Ovary (tissue), 9 donors: ENCODE data around the gene GPRIN2. TPM values are rescaled to one million over a fixed set of nuclear protein-coding genes. Genes with fewer than 3 reads are reported as not detected.

Source experiments
- DNase-seq, 5 donors: peaks; one replicate each; pipeline ENCODE4 v3.0.0-alpha.2; 2019 to 2020
- H3K27ac ChIP-seq, 2 donors: fragments of 200-600 bp; one replicate each; pipeline versions ENCODE4 v1.5.1 to v1.8.0; 2019 to 2022
- H3K27me3 ChIP-seq: fragments of 200-600 bp; one replicate; pipeline ENCODE4 v1.8.0; 2022
- H3K36me3 ChIP-seq: fragments of 200-600 bp; sonication (generic); one replicate; pipeline ENCODE4 v1.5.1; 2019
- H3K4me1 ChIP-seq: one replicate; pipeline ENCODE4 v1.8.1; 2013; ENCODE audit warnings: mild to moderate bottlenecking, moderate library complexity; ENCODE audit not compliant: insufficient read depth
- H3K4me3 ChIP-seq: fragments of 200-600 bp; sonication (generic); one replicate; pipeline ENCODE4 v1.5.1; 2017
- H3K9me3 ChIP-seq, 2 donors: fragments of 200-600 bp in 1 of 2; sonication (generic) in 1 of 2; one replicate each; pipeline versions ENCODE4 v1.5.1 to v1.8.1; 2013 to 2019; ENCODE audit warnings: mild to moderate bottlenecking in 1 of 2, moderate library complexity in 1 of 2
- EP300 ChIP-seq: sonication (generic); formaldehyde crosslinking; IDR thresholded peaks from one replicate; pipeline ENCODE4 v1.6.1; 2017; ENCODE audit warnings: antibody characterized with exemption
- POLR2A ChIP-seq: fragments of 450-650 bp; IDR thresholded peaks from one replicate; pipeline ENCODE4 v1.6.1; 2017; ENCODE audit warnings: antibody characterized with exemption, mild to moderate bottlenecking, moderate library complexity
- WGBS, 3 donors: extraction: QIAGEN DNeasy Blood & Tissue Kit in 1 of 3; methylation state at CpG; one replicate each; pipeline versions ENCODE4 v1.1.5 to v1.1.7; 2013 to 2017; 5-methylcytosine and 5-hydroxymethylcytosine counted together
- intact Hi-C, 4 donors: fragments of 100-400 bp; cut with DNase I; formaldehyde crosslinking; loops; one replicate each; pipeline versions ENCODE4 v1.11.0 to v1.15.1; 2022 to 2023
- polyA plus RNA-seq, 2 donors: library from polyadenylated mRNA; stranded (reverse); fragments of 200-250 nt in 1 of 2; fragments of 350-450 nt in 1 of 2; fragmentation: Illumina TruSeq in 1 of 2; extraction: RNeasy Lipid Tissue Mini Kit (QIAGEN cat#74804) in 1 of 2; gene quantifications; one replicate each; pipeline ENCODE4 v1.2.3, GENCODE V29; 2013 to 2014
- total RNA-seq, 7 donors: library from RNA; depleted of rRNA in 2 of 7; stranded (reverse); fragments of >200 nt in 2 of 7; fragmentation: NEBNext Ultra II Directional in 3 of 7; extraction: Animal tissue kit (Norgen Biotek cat#: 25700) in 3 of 7; gene quantifications; one replicate each; pipeline versions ENCODE4 v1.1.0 to v1.2.4, GENCODE V29; 2016 to 2023
- TF ChIP-seq, protein P1 (sequence below), 3 donors: fragments of 450-650 bp in 2 of 3; fragments of 200-600 bp in 1 of 3; IDR thresholded peaks; one replicate each; pipeline versions ENCODE4 v1.5.1 to v1.8.0; 2016 to 2022; ENCODE audit warnings: antibody characterized with exemption in 3 of 3, mild to moderate bottlenecking in 1 of 3
- donor health status: DM: no; HTN: no; CAD: no; lungs with moderate emphysema.
- donor health status: DM: no; HTN: no; CAD: no.
- donor health status: Bipolar disorder and iron deficiency.
- donor health status: DM: yes; HTN: yes; CAD: no.
- donor health status: DM: no; HTN: no; CAD: no.
- donor health status: DM: yes; HTN: yes; CAD: no.

The GPRIN2 gene
- total and polyA plus RNA-seq, 9 donors = 0.22 to 2.4 (median 0.61) TPM; not detected in 4

GRCh38 chr10:46525177-46525823 lies 31.2 kb downstream of the GPRIN2 start:
- peak in 2 of 5 donors; percentile 4 to 31 for DNase-seq
- H3K4me1 ChIP-seq = peaks cover 13% of the 10 kb centered on the region
- intact Hi-C loops = no loop called here
- H3K9me3 ChIP-seq = no peaks in the 10 kb centered on the region
- H3K36me3 ChIP-seq = no peaks in the 10 kb centered on the region
- no peak for TF ChIP-seq EP300
- no peak for TF ChIP-seq POLR2A
- TF ChIP-seq, protein P1, sequence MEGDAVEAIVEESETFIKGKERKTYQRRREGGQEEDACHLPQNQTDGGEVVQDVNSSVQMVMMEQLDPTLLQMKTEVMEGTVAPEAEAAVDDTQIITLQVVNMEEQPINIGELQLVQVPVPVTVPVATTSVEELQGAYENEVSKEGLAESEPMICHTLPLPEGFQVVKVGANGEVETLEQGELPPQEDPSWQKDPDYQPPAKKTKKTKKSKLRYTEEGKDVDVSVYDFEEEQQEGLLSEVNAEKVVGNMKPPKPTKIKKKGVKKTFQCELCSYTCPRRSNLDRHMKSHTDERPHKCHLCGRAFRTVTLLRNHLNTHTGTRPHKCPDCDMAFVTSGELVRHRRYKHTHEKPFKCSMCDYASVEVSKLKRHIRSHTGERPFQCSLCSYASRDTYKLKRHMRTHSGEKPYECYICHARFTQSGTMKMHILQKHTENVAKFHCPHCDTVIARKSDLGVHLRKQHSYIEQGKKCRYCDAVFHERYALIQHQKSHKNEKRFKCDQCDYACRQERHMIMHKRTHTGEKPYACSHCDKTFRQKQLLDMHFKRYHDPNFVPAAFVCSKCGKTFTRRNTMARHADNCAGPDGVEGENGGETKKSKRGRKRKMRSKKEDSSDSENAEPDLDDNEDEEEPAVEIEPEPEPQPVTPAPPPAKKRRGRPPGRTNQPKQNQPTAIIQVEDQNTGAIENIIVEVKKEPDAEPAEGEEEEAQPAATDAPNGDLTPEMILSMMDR (IDR thresholded peaks at IDR 0.05) = no peak
- WGBS, 3 donors = 87 to 92% (median 89%) methylated on average over 5 of the region's 5 CpGs
- no peak overlapping the region for H3K27ac ChIP-seq
- no peak overlapping the region for H3K4me3 ChIP-seq
- H3K27me3 ChIP-seq = no peaks in the 10 kb centered on the region

DNA sequence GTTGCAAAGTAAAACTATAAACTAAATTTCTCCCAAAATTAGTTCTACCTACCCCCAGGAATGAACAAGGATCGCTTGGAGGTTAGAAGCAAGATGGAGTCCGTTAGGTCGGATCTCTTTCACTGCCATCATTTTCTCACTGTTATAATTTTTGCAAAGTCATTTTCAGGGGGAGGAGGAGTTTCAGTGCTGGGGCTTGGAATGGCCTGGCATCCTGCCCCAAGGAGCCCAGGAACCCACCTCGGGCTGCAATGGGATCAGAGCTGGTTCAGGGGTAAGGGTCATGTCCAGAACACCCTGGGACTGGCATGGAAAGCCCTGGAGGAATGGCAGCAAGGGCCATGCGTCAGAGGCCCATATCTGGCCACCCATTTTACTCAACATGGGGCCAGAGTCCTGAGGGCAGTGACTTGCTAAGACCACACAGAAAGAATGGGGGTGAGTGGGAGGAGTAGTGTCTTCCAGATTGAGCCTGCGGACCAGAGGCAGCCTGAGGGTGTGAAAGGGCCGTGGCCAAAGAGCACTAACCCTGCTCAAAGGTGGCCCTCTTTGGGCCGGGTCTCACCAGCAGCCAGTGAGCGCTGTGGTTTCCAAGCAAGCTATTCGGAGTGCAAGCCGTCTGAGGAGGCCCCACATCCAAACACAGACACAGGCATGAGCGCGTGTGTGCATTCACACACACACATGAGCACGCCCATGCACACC lies 31.8 kb downstream of the GPRIN2 start:
- intact Hi-C loops = no loop called here
- Histone ChIP-seq H3K4me3 (no peak overlapping the region), H3K27ac (no peak overlapping the region), H3K36me3 (no peaks in the 10 kb centered on the region), H3K9me3 (no peaks in the 10 kb centered on the region), H3K4me1 (peaks cover 13% of the 10 kb centered on the region), H3K27me3 (no peaks in the 10 kb centered on the region)
- TF ChIP-seq, protein P1 (IDR thresholded peaks at IDR 0.05) = no peak
- no peak for TF ChIP-seq POLR2A
- TF ChIP-seq EP300 = no peak
- peak in 4 of 5 donors; percentile 39 to 69 (median 57) for DNase-seq
- 44 to 57% (median 47%) methylated on average over 14 of the region's 14 CpGs for WGBS, 3 donors

- intact Hi-C loops = no loop called here
- no peaks in the 10 kb centered on the region for H3K9me3 ChIP-seq
- peaks cover 13% of the 10 kb centered on the region for H3K4me1 ChIP-seq
- no peaks in the 10 kb centered on the region for H3K36me3 ChIP-seq
- DNase-seq = peak; percentile 54 to 88 (median 79)
- H3K4me3 ChIP-seq = no peak overlapping the region
- TF ChIP-seq, protein P1 (IDR thresholded peaks at IDR 0.05) = no peak
- TF ChIP-seq POLR2A (no peak), EP300 (no peak)
- no peak overlapping the region for H3K27ac ChIP-seq
- no peaks in the 10 kb centered on the region for H3K27me3 ChIP-seq
- WGBS, 3 donors = 14 to 20% (median 15%) methylated on average over 8 of the region's 8 CpGs
Observed at GRCh38 chr10:46523962-46524471, 32.4 kb downstream of the GPRIN2 start.

DNA sequence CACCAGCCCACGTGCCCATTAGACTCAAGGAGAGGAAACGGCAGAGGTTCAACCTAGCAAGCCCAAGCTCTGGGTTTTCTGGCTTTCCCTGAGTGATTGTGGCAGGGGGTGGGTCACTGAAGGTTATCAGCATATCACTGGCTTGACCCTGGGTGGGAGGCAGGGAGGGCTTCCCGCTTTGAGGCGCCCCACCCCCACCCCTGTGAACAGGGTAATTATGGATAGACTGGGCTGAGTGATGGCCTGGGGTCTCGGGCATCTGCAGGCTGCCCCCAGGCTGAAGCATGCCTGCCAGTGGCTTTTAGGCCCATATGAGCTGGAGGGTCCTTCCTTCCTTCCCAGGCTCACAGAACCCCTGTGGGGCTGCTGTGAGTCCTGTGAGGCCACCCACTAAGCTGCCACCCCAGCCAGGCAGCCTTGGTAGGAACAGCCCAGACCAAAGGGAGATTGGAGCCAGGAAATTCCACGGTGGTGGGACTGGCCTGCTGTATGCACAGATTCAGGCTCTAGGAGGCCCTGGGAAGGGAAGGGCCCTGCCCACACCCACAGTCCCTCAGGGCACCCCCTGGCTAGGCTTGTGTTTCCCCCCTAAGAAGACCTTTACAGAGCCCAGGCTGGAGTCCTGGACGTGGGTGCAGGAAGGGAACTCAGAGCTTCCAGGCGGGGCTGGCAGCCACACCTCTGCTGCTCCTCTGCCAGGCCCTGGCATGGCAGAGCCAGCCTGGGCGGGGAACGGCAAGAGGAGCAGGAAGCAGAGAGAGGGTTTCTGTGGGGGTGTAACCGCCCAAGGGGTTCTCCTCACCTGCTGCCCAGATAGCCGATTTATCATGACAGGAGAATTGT lies 33.1 kb downstream of the GPRIN2 start:
- Histone ChIP-seq H3K36me3 (no peaks in the 10 kb centered on the region), H3K9me3 (no peaks in the 10 kb centered on the region), H3K27me3 (no peaks in the 10 kb centered on the region), H3K4me3 (no peak overlapping the region), H3K27ac (no peak overlapping the region), H3K4me1 (peaks cover 13% of the 10 kb centered on the region)
- peak in 3 of 5 donors; percentile 15 to 46 (median 37) for DNase-seq
- intact Hi-C loops = no loop called here
- TF ChIP-seq POLR2A (no peak), EP300 (no peak)
- TF ChIP-seq, protein P1 (IDR thresholded peaks at IDR 0.05) = no peak
- 55 to 62% (median 57%) methylated on average over 12 of the region's 12 CpGs for WGBS, 3 donors
